ENCODE data around the gene DUOX1.

The DUOX1 gene

GRCh38 chr15:45106002-45106790 lies 23.6 kb upstream of the DUOX1 start:
- no peak for DNase-seq

GRCh38 chr15:45107941-45108630 lies 21.7 kb upstream of the DUOX1 start:
- DNase-seq, result no peak

GRCh38 chr15:45110256-45110820 lies 19.5 kb upstream of the DUOX1 start:
- DNase-seq, result no peak

GRCh38 chr15:45111390-45112142 lies 18.2 kb upstream of the DUOX1 start:
- DNase-seq, result no peak

- DNase-seq, result no peak
These were observed 17.6 kb upstream of the DUOX1 start for GRCh38 chr15:45112143-45112590.

- DNase-seq, result no peak
These were observed 17.0 kb upstream of the DUOX1 start for GRCh38 chr15:45112591-45113379.

- no peak for DNase-seq
These were observed 16.3 kb upstream of the DUOX1 start for GRCh38 chr15:45113380-45113990.

- DNase-seq, result no peak
These were observed 15.6 kb upstream of the DUOX1 start, which contains the start of the genes DUOX2 and DUOXA2 for GRCh38 chr15:45114076-45114750. DUOX2 (minus strand) TSS chr15:45114172; CDS start chr15:45113411, 761 bp downstream. DUOXA2 (plus strand) TSS chr15:45114326; CDS start chr15:45114606, 280 bp downstream.

GRCh38 chr15:45114751-45115085 lies 15.1 kb upstream of the DUOX1 start:
- DNase-seq, result no peak

- DNase-seq, result no peak
These were observed 14.4 kb upstream of the DUOX1 start for GRCh38 chr15:45115312-45115820.

- DNase-seq, result no peak
These were observed 13.8 kb upstream of the DUOX1 start for GRCh38 chr15:45116006-45116481.

GRCh38 chr15:45116482-45117307 lies 13.1 kb upstream of the DUOX1 start:
- DNase-seq, result no peak

- no peak for DNase-seq
These were observed 12.3 kb upstream of the DUOX1 start for GRCh38 chr15:45117308-45118130.

GRCh38 chr15:45118131-45118588 lies 11.6 kb upstream of the DUOX1 start:
- peak in 50 of 51 donors; percentile 8 to 93 (median 72) for DNase-seq

- DNase-seq, result no peak
These were observed 10.8 kb upstream of the DUOX1 start for GRCh38 chr15:45118996-45119395.

- DNase-seq, result no peak
These were observed 9.5 kb upstream of the DUOX1 start for GRCh38 chr15:45120081-45120972.
